HG03575 (cell line): ENCODE measurements around the gene CENPL.
"Not testable (repeated sequence)": the region's sequence is repeated elsewhere in the genome, so short reads cannot be mapped to it uniquely, and the experiment has no call there.

ENCODE experiments used
- ATAC-seq: cut with Tn5 transposase; IDR thresholded peaks from one replicate; pipeline ENCODE4 v1.9.1; 2021; ENCODE audit not compliant: unreplicated experiment, insufficient number of reproducible peaks, low FRiP score; ENCODE audit errors: extremely low read depth

The CENPL gene

GRCh38 chr1:173860065-173860464 lies 35.4 kb upstream of the CENPL start:
- no peak for ATAC-seq

GRCh38 chr1:173859547-173859946 lies 34.9 kb upstream of the CENPL start:
- not testable (repeated sequence) for ATAC-seq

GRCh38 chr1:173857363-173857917 lies 32.8 kb upstream of the CENPL start:
- ATAC-seq: no peak

- ATAC-seq: no peak
Measured at GRCh38 chr1:173856903-173857302, 32.2 kb upstream of the CENPL start.

GRCh38 chr1:173856014-173856413 lies 31.3 kb upstream of the CENPL start:
- ATAC-seq: no peak

- ATAC-seq: no peak
Measured at GRCh38 chr1:173853074-173853473, 28.4 kb upstream of the CENPL start.

- no peak for ATAC-seq
Measured at GRCh38 chr1:173852105-173852504, 27.4 kb upstream of the CENPL start.

- ATAC-seq: no peak
Measured at GRCh38 chr1:173832748-173833147, 8.1 kb upstream of the CENPL start.

GRCh38 chr1:173827611-173828010 lies 2.9 kb upstream of the CENPL start:
- no peak for ATAC-seq

- peak; percentile 15 for ATAC-seq
Measured at GRCh38 chr1:173823781-173824314, 835 bp downstream of the CENPL start.

- no peak for ATAC-seq
Measured at GRCh38 chr1:173821680-173822079, 3.0 kb downstream of the CENPL start.

- no peak for ATAC-seq
Measured at GRCh38 chr1:173818459-173818858, 6.2 kb downstream of the CENPL start.

- ATAC-seq: not testable (repeated sequence)
Measured at GRCh38 chr1:173813654-173814053, 11.0 kb downstream of the CENPL start.

GRCh38 chr1:173802961-173803360 lies 21.7 kb downstream of the CENPL start:
- ATAC-seq: no peak

GRCh38 chr1:173799995-173800394 lies 24.7 kb downstream of the CENPL start:
- not testable (repeated sequence) for ATAC-seq

GRCh38 chr1:173798078-173798477 lies 26.6 kb downstream of the CENPL start:
- no peak for ATAC-seq

- ATAC-seq: no peak
Measured at GRCh38 chr1:173789841-173790240, 34.8 kb downstream of the CENPL start.

GRCh38 chr1:173784997-173785396 lies 39.7 kb downstream of the CENPL start:
- ATAC-seq: no peak

GRCh38 chr1:173779936-173780335 lies 44.7 kb downstream of the CENPL start:
- ATAC-seq: no peak

- ATAC-seq: no peak
Measured at GRCh38 chr1:173775578-173776226, 49.0 kb downstream of the CENPL start.

GRCh38 chr1:173771560-173771959 lies 53.1 kb downstream of the CENPL start:
- ATAC-seq: no peak
